Measurements from ENCODE around the gene GIPC3.

GIPC3 gene, protein sequence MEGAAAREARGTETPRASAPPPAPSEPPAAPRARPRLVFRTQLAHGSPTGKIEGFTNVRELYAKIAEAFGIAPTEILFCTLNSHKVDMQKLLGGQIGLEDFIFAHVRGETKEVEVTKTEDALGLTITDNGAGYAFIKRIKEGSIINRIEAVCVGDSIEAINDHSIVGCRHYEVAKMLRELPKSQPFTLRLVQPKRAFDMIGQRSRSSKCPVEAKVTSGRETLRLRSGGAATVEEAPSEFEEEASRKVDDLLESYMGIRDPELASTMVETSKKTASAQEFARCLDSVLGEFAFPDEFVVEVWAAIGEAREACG

DNA sequence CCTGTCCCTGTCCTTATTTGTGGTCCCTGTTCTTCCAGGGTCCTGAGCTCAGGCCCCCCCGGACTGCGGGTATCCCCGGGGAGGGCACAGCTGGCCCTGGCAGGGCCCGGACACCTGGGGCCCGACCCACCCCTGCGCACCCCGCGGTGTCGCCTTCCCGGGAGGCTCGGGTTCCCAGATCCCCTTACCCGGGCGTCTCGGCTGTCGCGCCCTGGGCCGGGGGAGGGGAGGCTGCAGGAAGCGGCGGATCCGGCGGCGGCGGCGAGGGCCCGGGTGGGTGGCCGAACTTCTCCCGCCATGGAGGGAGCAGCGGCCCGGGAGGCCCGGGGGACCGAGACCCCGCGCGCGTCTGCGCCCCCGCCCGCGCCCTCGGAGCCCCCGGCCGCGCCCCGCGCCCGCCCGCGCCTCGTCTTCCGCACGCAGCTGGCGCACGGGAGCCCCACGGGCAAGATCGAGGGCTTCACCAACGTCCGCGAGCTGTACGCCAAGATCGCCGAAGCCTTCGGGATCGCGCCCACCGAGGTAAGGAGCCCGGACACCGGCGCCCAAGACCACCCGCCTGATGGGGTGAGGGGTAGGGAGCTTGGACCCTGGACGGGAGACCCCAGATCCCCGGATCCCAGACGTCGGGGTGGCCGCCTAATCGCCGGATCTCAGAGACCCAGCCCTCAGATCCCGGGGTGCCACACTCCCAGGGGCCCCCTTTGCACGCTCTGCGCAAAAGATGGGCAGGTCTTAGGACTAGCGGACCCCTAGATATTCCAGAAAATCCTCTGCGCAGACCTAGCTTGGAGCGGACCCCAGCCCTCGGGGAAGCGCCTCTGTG, at the start of gene GIPC3:
Gene GIPC3 (plus strand): TSS at position 178 of the 826 bp plus-strand sequence. CDS start 120 bp downstream, at position 298.
- DNase-seq = no peak

DNA sequence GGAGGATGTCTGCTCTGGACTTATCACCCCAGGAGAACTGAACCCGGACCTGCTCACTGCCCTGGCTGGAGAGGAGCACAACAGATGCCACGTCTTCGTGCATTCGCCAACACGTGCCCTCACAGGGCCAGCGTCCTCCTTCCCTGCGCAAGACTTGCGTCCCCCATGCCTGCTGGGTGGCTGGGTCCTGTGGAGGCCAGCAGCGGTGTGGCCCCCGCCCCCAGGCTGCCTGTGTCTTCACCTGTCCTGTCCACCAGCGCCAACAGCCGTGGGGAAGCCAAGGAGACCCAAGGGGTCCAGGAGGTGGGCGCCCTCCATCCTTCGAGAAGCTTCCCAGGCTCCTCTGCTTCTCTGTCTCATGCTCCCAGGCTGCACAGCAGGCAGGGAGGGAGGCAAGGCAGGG, 49.7 kb upstream of the GIPC3 start:
- no peak for DNase-seq

GRCh38 chr19:3535981-3536380, 49.3 kb upstream of the GIPC3 start:
- DNase-seq = no peak

DNA sequence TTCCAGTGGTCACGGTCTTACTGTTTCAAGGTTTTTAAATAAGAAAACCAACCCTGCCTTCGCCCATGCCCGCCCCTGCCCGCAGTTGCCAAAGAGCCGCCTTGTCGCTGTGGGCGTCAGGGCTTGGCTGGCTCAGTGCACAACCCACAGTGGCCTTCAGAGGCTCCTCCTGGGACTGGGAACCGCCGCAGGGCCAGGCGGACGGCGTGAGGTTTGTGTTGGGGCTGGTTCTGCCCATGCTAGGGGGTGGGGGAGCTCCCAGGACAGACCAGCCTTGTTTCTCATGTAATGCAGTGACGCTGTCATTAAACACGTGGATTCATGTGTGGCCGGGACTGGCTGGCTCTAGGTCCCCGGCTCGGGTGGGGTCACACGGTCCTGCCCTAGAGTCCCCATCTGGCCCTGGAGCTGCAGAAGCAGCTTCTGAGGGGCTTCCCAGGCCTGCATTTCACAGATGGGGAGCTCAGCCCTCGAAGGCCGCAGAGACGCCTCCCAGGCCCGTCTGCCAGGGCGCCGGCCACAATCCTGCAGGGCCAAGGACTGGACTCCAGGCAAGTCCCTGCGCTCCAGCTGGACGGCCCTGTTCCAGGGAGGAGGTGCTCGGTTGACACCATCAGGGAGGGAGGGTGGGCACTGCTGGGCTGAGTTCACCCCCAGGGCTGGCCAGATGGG, 48.7 kb upstream of the GIPC3 start:
- no peak for DNase-seq

DNA sequence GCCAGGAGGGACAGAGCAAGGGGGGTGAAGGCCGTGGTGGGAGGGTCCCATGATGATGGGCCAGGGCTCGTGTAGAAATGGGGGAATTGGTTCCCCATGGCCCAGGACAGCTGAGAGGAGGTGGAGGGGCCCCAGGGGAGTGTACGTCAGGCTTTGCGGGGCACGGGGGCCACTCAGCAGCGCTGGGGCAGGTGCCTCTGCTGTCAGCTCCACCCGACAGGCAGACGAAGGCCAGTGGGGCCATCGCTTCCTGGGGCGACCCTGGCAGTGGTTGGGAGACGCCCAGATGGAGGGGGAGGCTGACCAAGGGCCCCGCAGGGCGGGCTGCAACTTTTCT, 48.2 kb upstream of the GIPC3 start:
- DNase-seq = no peak

- no peak for DNase-seq
Measured at GRCh38 chr19:3537438-3538240, 47.6 kb upstream of the GIPC3 start.

DNA sequence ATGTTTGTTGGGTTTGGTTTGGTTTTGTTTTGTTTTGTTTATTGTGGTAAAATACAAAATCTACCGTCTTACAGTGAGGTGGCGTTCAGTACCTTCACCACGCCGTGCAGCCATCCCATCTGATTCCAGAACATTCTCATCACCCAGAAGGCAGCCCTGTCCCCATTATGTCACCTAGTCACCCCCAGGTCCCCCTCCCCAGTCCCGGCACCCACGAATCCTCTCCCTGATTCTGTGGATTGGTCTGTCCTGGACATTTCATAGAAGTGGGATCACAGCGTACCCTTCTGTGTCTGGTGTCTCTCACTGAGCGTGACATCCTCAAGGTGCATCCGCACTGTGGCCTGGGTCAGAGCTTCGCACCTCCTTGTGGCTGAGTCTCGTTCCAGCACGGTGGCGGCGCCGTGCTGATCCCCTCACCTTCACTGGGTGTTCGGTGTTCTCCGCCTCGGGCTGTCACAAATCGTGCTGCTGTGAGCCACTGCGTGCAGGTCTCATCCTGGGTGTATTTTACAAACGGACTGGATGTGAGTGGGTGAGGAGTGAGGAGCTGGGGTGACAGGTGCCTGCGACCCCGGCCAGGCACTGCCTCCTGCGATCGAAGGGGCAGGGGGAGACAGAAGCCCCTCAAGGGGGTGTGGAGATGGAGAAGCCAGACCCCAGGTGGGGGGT, 46.9 kb upstream of the GIPC3 start:
- no peak for DNase-seq

- DNase-seq = no peak
Measured at GRCh38 chr19:3538965-3539755, 46.1 kb upstream of the GIPC3 start, which contains the start of gene TEKTIP1. TSS of gene TEKTIP1 (plus strand) at chr19:3539174. CDS start at chr19:3539178, 4 bp downstream.

DNA sequence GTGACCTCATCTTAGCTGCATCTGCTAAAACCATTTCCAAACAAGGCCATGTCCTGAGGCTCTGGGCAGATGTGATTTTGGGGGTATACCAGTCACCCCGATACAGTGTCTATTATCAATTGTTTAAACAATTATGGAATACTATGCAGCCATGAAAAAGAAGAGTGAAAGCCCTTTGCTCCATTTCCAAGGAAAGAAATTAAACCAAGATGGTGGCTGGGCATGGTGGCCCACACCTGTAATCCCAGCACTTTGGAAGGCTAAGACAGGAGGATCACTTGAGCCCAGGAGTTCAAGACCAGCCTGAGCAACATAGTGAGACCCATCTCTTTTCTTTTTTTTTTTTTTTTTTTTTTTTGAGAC, 45.5 kb upstream of the GIPC3 start:
- DNase-seq = no peak

- no peak for DNase-seq
Measured at GRCh38 chr19:3543150-3544057, 41.9 kb upstream of the GIPC3 start.

DNA sequence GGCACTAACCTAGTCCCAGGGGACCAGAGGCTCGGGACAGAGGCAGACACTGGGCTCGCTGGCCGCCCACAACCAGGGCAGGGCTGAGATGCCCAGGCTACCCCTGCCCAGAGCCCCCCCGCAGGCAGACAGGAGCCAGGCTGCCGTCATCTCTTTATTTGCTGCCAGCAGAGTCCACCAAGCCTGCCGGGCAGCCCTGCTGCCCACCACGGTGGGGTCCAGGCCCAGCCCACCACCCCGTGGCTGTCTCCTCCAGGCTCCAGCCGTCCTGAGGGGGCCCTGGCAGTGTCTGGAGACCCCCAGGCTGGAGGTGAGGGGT, 41.3 kb upstream of the GIPC3 start:
- no peak for DNase-seq

DNA sequence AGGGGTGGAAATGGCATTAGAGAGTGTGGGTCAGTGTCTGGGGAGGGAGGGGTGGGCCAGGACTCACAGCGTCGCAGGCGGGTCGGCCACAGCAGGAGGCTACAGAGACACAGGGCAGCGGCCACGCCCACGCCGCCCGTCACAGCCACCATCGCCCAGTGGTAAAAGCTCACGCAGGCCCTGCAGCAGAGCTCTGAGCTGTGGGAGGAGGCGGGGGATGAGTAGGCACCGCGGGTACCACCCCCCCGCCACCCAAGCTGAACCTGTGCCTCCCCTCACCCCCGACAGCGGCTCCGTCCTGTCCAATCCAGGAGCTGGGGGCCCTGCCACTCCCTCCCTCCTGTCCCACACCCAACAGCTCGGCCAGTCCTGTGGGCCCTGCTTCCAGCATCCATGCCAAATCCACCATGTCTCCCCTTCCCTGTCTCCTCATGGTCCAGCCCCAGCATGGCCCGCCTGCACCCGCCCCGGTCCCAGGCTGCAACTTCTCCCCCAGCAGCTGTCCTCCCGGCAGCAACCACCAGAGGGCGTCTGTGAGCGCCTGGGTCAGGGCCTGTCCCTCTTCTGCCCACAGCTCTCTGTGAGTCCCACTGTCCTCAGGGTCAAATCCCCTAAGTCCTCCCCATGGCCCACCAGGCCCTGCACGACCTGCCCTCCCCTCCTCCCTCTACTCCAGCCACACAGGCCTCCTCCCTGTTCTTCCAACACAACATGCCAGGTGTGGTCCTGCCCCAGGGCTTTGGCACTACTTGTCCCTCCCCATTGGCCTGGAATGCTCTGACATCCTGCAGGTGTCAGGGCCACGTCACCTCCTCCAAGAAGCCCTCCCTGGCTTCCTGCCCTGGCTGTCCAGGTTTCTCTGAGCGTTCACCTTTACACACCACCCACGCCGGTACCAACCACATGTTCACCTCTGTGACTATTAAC, 40.3 kb upstream of the GIPC3 start:
- peak; percentile 81 for DNase-seq

DNA sequence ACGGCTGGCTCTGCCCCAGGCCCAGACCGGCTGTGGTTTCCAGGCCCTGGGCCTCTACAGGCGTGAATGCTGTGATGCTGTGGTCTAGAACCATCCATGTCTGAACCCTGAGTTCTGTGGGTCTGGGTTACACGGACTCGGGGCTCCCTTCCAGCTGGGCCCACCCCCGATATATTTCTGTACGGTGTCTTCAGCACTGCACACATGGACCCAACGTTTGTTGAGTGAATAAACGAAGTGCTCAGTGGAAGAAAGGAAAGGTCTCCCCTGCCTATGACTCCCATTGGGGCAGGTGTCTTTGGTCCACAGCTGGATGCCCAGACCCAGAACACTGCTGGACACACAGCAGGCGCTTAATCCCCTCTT, 39.6 kb upstream of the GIPC3 start:
- no peak for DNase-seq

- DNase-seq = no peak
Measured at GRCh38 chr19:3546119-3546518, 39.2 kb upstream of the GIPC3 start.

- DNase-seq = peak; percentile 39
Measured at GRCh38 chr19:3547301-3547731, 38.0 kb upstream of the GIPC3 start.

GRCh38 chr19:3547767-3548282, 37.5 kb upstream of the GIPC3 start:
- no peak for DNase-seq

- no peak for DNase-seq
Measured at GRCh38 chr19:3548606-3549005, 36.7 kb upstream of the GIPC3 start.

DNA sequence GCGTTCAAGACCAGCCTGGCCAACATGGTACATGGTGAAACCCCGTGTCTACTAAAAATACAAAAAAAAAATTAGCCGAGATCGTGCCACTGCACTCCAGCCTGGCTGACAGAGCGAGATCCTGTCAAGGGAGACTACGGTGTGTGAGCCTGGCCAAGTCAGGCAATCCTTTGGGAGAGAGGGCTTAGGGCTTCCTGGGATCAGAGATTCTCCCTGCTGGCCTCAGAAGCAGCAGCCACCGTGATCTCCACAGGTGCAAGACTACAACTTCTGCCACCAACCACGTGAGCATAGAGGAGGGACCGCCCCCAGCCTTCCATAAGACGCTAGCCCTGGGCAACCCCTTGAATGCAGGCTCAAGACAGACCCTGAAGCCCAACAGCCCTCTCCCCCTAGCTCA, 35.5 kb upstream of the GIPC3 start:
- no peak for DNase-seq

All from stimulated activated CD4-positive, alpha-beta T cell treated with anti-CD3 and anti-CD28 coated beads, Interleukin-4, amount 100 ng/mL, for 1 hour (primary cell).